Measurements from ENCODE around the gene ABHD2.
"Not testable (repeated sequence)": the region's sequence is repeated elsewhere in the genome, so short reads cannot be mapped to it uniquely, and the experiment has no call there.

Gene ABHD2

GRCh38 chr15:89211678-89212170 lies 123.5 kb downstream of the ABHD2 start:
- Mint-ChIP-seq H3K27ac (no peak overlapping the region), H3K9me3 (no peaks in the 10 kb centered on the region), H3K36me3 (no peaks in the 10 kb centered on the region), H3K4me1 (peaks cover 2% of the 10 kb centered on the region), H3K4me3 (no peak overlapping the region), H3K27me3 (peaks cover 2% of the 10 kb centered on the region)
- DNase-seq (ENCODE audit: low spot score in 2 of 2) (no peak), ATAC-seq (ENCODE audit: low read depth) (no peak)

GRCh38 chr15:89215627-89216026 lies 127.4 kb downstream of the ABHD2 start:
- no peaks in the 10 kb centered on the region for H3K4me1 Mint-ChIP-seq
- no peaks in the 10 kb centered on the region for H3K36me3 Mint-ChIP-seq
- no peak overlapping the region for H3K4me3 Mint-ChIP-seq
- H3K9me3 Mint-ChIP-seq = no peaks in the 10 kb centered on the region
- ATAC-seq (ENCODE audit: low read depth) (no peak), DNase-seq (ENCODE audit: low spot score in 2 of 2) (no peak)
- H3K27me3 Mint-ChIP-seq = peaks cover 4% of the 10 kb centered on the region
- no peak overlapping the region for H3K27ac Mint-ChIP-seq

- Mint-ChIP-seq H3K27ac (no peak overlapping the region), H3K4me1 (no peaks in the 10 kb centered on the region), H3K36me3 (no peaks in the 10 kb centered on the region), H3K9me3 (no peaks in the 10 kb centered on the region), H3K4me3 (no peak overlapping the region), H3K27me3 (peaks cover 5% of the 10 kb centered on the region)
- DNase-seq (ENCODE audit: low spot score in 2 of 2) = no peak
- ATAC-seq (ENCODE audit: low read depth) = no peak
Measured at GRCh38 chr15:89217031-89217430, 128.8 kb downstream of the ABHD2 start.

- H3K27ac Mint-ChIP-seq = no peak overlapping the region
- no peaks in the 10 kb centered on the region for H3K9me3 Mint-ChIP-seq
- no peaks in the 10 kb centered on the region for H3K36me3 Mint-ChIP-seq
- H3K27me3 Mint-ChIP-seq = peaks cover 8% of the 10 kb centered on the region
- H3K4me3 Mint-ChIP-seq = no peak overlapping the region
- no peak for DNase-seq (ENCODE audit: low spot score in 2 of 2)
- no peaks in the 10 kb centered on the region for H3K4me1 Mint-ChIP-seq
- no peak for ATAC-seq (ENCODE audit: low read depth)
Measured at GRCh38 chr15:89217686-89218376, 129.6 kb downstream of the ABHD2 start.

- no peak overlapping the region for H3K27ac Mint-ChIP-seq
- no peaks in the 10 kb centered on the region for H3K36me3 Mint-ChIP-seq
- DNase-seq (ENCODE audit: low spot score in 2 of 2) = no peak
- peaks cover 8% of the 10 kb centered on the region for H3K27me3 Mint-ChIP-seq
- H3K4me3 Mint-ChIP-seq = no peak overlapping the region
- no peaks in the 10 kb centered on the region for H3K9me3 Mint-ChIP-seq
- H3K4me1 Mint-ChIP-seq = no peaks in the 10 kb centered on the region
- no peak for ATAC-seq (ENCODE audit: low read depth)
Measured at GRCh38 chr15:89218531-89218930, 130.3 kb downstream of the ABHD2 start.

- Mint-ChIP-seq H3K36me3 (no peaks in the 10 kb centered on the region), H3K4me1 (no peaks in the 10 kb centered on the region), H3K9me3 (no peaks in the 10 kb centered on the region), H3K27ac (no peak within 1 kb of the TSS), H3K27me3 (peaks cover 10% of the 10 kb centered on the region), H3K4me3 (no peak within 1 kb of the TSS)
- no peak for ATAC-seq (ENCODE audit: low read depth)
- no peak for DNase-seq (ENCODE audit: low spot score in 2 of 2)
Measured at GRCh38 chr15:89221543-89221942, 133.3 kb downstream of the ABHD2 start, which contains the start of gene RLBP1. RLBP1 (minus strand) TSS chr15:89221579; CDS start chr15:89218975, 2,604 bp downstream.

GRCh38 chr15:89225588-89225987 lies 137.3 kb downstream of the ABHD2 start:
- ATAC-seq (ENCODE audit: low read depth) (no peak), DNase-seq (ENCODE audit: low spot score in 2 of 2) (no peak)
- no peaks in the 10 kb centered on the region for H3K36me3 Mint-ChIP-seq
- H3K9me3 Mint-ChIP-seq = no peaks in the 10 kb centered on the region
- no peaks in the 10 kb centered on the region for H3K4me1 Mint-ChIP-seq
- H3K4me3 Mint-ChIP-seq = no peak overlapping the region
- H3K27ac Mint-ChIP-seq = no peak overlapping the region
- H3K27me3 Mint-ChIP-seq = peaks cover 10% of the 10 kb centered on the region

GRCh38 chr15:89226359-89227221 lies 138.3 kb downstream of the ABHD2 start:
- Mint-ChIP-seq H3K4me3 (no peak overlapping the region), H3K27ac (no peak overlapping the region), H3K4me1 (no peaks in the 10 kb centered on the region), H3K36me3 (no peaks in the 10 kb centered on the region), H3K9me3 (no peaks in the 10 kb centered on the region), H3K27me3 (peaks cover 9% of the 10 kb centered on the region)
- ATAC-seq (ENCODE audit: low read depth) = no peak
- DNase-seq (ENCODE audit: low spot score in 2 of 2) = no peak

GRCh38 chr15:89227425-89227824 lies 139.2 kb downstream of the ABHD2 start:
- ATAC-seq (ENCODE audit: low read depth) = no peak
- Mint-ChIP-seq H3K9me3 (no peaks in the 10 kb centered on the region), H3K4me3 (no peak overlapping the region), H3K27ac (no peak overlapping the region), H3K27me3 (peaks cover 11% of the 10 kb centered on the region), H3K4me1 (no peaks in the 10 kb centered on the region), H3K36me3 (no peaks in the 10 kb centered on the region)
- DNase-seq (ENCODE audit: low spot score in 2 of 2) = no peak

- H3K9me3 Mint-ChIP-seq = no peaks in the 10 kb centered on the region
Measured at GRCh38 chr15:89230277-89230676, 142.0 kb downstream of the ABHD2 start.

GRCh38 chr15:89231832-89232231 lies 143.6 kb downstream of the ABHD2 start:
- H3K4me1 Mint-ChIP-seq = no peaks in the 10 kb centered on the region
- DNase-seq (ENCODE audit: low spot score in 2 of 2) (no peak), ATAC-seq (ENCODE audit: low read depth) (no peak)
- no peaks in the 10 kb centered on the region for H3K36me3 Mint-ChIP-seq
- H3K27me3 Mint-ChIP-seq = peaks cover 7% of the 10 kb centered on the region
- H3K4me3 Mint-ChIP-seq = no peak overlapping the region
- no peaks in the 10 kb centered on the region for H3K9me3 Mint-ChIP-seq
- no peak overlapping the region for H3K27ac Mint-ChIP-seq

More at GRCh38 chr15:89230277-89230676, 142.0 kb downstream of the ABHD2 start:
- no peak for ATAC-seq (ENCODE audit: low read depth)
- Mint-ChIP-seq H3K4me3 (no peak overlapping the region), H3K27me3 (peaks cover 7% of the 10 kb centered on the region), H3K27ac (no peak overlapping the region), H3K4me1 (no peaks in the 10 kb centered on the region), H3K36me3 (no peaks in the 10 kb centered on the region)
- DNase-seq (ENCODE audit: low spot score in 2 of 2) = no peak

GRCh38 chr15:89239883-89240810 lies 151.9 kb downstream of the ABHD2 start:
- not testable (repeated sequence) for DNase-seq (ENCODE audit: low spot score in 2 of 2); H3K36me3 Mint-ChIP-seq; ATAC-seq (ENCODE audit: low read depth); H3K27me3 Mint-ChIP-seq; H3K4me3 Mint-ChIP-seq; H3K27ac Mint-ChIP-seq; H3K4me1 Mint-ChIP-seq; H3K9me3 Mint-ChIP-seq

GRCh38 chr15:89243046-89243690 lies 154.9 kb downstream of the ABHD2 start:
- Mint-ChIP-seq H3K36me3 (peaks cover 3% of the 10 kb centered on the region), H3K27me3 (no peaks in the 10 kb centered on the region), H3K9me3 (no peaks in the 10 kb centered on the region), H3K4me3 (peak overlapping the region; percentile 83), H3K4me1 (peaks cover 17% of the 10 kb centered on the region), H3K27ac (peak overlapping the region; percentile 51)
- DNase-seq (ENCODE audit: low spot score in 2 of 2) (no peak), ATAC-seq (ENCODE audit: low read depth) (no peak)

Data from memory B cell (primary cell).